Activated CD4-positive, CD25-positive, alpha-beta regulatory T cell treated with anti-CD3 and anti-CD28 coated beads, Interleukin-2, amount 50 U/mL, for 16 hours (primary cell): ENCODE measurements around the gene EDAR.
A peak's percentile ranks its signal among the peaks of the same experiment; 100 is the strongest.

Source experiments
- DNase-seq: peaks from one replicate; pipeline ENCODE4 v3.0.0-alpha.2; 2020; ENCODE audit warnings: low read depth, low spot score

Gene EDAR

GRCh38 chr2:108988796-108989713 is at the start of gene EDAR:
Gene EDAR, minus strand, starts transcription at chr2:108989220. Its CDS starts 58,206 bp downstream, at chr2:108931014.
- no peak for DNase-seq

GRCh38 chr2:109033171-109033570 is 44.2 kb upstream of the EDAR start:
- no peak for DNase-seq

DNA sequence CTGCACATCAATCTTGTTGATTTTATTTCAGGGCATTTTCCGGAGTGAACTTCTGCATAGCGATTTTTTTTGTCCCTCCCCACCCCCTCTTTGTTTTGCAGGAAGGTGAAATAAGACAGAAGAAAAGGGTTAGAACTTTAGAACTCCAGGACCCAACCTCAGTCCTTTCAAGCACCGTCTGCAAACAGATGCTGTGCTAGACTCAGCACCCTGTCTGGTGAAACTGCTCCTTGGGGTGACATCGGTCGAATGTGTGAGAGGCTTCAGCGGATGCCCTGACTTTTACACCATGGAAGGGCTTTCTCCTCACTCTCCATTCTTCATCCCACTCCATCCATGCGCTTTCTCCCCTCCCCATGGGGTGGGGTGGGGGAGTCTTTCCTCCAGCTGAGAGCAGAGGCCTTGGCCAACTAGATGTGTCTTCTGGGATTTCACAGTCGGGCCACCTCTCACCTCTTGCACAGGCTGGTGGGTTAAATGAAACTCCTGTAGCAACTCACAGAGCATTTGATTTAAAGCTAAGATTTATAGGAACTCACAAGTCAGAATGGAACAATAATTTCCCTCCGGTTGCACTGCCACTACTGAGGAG is 43.3 kb upstream of the EDAR start:
- DNase-seq, result peak; percentile 9

DNA sequence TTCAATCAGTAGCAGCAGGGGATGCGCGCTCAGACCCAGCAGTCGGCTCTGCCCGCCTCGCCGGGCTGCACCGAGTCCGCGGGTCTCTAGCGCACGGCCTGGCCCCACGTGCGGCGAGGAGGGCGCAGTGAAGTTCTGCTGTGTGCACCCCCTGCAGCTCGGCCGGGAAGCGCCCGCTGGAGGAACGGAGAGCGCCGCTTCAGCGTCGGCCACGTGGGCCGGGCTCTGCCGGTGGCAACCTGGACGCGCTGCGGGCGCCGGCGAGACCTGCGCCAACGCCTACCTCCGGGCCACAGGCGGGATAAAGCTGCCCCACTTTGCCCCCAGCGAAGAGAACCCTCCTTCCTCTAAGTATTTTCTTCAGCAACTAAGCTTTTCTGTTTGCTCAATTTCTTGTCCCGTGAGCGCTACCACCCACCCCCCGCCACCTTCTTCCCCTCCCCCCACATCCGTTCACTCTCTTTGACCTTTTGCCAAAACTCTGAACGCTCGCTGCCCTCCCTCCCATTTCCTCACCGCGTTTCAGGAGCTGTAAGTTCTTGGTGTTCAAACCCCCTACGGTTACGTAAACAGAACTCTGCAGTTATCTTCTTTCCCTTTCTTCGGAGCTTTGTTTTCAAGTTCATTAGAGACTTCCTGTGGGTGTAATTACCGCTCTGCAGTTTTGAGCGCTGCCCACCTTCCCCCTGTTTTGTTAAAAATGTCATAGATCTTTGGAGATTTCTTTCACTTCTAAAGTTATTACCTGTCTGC is 42.6 kb upstream of the EDAR start:
- peak; percentile 41 for DNase-seq

DNA sequence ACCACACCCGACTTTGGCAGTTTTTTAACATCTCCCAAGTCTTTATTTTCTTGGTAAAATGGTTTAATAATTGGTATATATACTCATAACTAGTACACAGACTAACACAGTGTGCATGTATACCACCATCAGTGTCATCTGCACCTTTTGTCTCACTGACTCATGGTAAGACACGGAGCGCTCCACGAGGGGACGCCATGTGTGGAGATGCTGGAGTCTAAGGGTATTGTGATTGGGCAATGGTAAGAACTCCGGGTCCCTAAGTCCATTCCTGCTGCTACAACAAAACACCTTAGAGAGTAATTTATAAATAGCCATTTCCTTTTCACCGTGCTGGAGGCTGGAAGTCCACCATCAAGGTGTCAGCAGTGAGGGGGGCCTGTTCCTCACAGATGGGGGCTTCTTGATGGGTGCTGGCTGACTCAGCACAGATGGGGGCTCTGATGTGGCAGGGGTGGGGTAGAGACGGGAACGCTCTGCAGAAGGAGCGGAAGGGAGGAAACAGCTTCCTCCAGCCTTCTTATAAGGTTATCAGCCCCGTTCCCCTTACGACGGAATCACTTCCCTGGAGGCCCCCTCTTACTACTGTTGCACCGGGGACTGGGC is 42.0 kb upstream of the EDAR start:
- DNase-seq, result no peak

DNA sequence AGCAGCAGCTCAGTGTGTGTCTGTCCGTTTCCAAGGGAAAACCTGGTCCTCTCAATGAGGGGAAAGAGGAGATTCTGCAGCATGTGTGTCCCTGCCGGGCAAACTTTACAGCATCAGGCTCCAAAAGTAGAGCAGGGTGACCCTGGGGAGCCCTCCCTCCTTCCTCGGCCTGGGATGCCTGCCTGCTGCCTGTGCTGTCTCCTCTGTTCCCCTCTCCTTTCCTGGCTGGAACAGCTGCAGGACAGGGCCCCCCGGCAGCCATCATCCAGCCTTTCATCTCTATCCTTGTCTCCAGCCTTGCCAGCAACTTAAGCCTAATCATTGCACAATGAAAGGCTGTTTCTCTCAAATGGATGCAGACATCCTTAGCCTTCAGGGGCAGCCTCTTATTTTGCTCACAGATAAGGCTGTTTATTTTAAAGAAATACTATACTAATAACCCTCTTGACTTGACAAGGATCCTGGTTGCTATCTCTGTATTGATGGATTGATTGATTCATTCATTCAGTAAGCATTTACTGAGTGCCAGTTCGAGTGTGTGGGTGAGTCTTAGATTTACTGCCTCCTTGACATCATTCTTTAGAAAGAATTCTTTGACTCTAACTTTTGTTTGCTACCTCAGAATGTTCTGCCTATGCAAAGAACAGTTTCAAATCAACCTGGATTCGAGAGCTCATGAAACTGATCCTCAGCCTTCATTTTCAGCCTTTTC is 40.6 kb upstream of the EDAR start:
- no peak for DNase-seq

DNA sequence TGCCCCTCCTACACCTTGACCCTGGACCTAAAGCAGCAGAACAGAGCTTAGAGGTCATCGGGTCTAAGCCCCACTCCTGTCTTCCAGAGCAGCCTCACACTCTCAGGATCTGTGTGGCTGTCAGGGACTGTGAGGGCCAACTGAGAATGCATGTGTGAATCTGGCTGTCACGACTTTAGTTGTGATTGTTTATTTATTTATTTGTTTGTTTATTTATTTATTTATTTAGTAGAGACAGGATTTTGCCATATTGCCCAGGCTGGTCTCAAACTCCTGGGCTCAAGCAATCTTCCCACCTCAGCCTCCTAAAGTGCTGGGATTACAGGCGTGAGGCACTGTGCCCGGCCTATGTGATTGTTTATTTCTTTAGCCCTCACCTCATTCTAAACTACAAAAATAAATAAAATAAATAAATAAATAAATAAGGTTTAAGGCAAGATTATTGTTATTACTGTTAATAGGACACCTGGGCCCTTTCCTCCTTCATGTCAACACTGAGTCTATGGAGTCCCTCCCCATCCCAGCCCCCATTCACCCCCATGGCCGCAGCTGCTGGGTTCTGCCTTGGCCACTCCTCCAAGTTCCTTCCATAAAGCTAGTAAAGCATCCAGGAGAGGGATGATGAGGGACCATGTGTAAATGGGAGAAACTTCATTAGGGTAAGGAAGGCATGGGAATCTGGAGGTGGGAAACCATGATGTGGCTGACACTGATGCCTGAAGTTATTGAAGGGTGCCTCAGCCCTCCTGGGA is 39.9 kb upstream of the EDAR start:
- DNase-seq, result no peak

- DNase-seq, result no peak
Measured at GRCh38 chr2:109028277-109028676, 39.3 kb upstream of the EDAR start.

DNA sequence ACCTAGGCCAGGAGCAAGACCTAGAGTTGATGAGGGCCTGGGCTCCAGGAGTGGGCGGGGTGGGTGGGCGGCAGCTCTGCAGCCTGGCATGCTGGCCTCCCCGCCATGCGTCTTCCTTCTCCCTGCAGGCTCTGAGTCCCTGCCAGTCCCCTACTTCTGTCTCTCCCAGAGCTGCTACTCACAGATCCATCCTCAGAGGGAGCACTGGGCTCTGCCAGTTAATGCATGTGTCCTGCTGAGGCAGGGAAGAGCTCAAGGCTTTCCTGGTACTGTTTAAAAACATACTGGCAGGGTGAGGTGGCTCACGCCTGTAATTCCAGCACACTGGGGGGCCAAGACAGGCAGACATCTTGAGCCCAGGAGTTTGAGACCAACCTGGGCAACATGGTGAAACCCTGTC is 38.7 kb upstream of the EDAR start:
- DNase-seq, result no peak

DNA sequence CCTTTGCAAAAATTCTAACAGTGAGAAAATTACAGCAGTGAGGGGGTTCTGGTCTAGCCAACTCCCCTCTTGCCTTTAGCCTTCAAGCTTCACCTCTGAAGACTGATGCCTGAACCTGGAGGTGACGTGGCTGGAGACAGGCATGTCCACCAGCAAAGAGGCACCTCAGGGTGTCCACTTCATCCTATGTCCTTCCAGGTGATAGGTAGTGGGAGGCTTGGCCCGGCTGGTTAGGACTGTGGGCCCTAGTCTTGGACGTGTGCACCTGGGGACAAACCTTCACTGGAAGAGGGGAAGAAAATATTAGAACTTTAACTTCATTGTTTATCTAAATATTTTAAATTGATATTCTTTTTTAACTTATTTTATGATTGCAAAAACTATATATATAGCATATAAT is 35.5 kb upstream of the EDAR start:
- DNase-seq, result no peak

DNA sequence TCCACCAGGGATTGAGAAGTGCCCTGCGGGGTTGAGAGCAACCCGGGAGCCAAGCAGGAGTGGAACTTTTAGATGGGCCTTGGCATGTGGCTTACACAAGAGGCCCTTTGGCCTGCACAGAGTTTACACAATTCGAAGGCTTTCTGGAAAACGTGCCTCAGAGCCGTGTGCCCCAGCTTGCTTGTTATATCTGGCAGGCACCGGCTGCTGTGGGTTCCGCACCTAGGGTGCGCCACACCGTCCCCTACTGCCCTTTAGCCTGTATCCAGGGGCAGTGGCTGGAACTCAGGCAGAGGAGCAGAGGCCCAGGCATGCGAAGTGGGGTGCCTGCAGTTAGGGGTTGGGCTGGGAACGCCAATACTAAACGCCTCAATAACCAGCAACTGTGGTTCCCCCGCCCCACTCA is 32.9 kb upstream of the EDAR start:
- DNase-seq, result no peak

DNA sequence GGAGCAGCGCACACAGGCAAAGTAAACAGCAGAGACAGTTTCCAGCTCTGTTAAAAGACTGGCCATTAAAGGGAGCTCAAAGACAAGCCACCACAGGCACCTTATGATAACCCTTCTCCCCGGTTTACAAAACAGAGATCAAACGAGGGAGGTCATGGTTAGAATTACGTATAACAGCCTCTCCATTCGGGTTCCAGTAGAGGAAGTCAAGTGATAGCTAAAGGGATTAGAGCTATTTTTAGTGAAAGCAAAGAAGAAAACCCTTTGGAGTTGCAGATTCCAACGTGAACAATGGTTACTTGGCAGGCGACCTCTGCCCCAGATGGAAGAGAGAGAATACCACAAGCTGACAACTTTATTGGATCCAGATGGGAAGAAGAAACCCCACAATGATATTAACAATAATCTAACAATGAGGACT is 31.2 kb upstream of the EDAR start:
- no peak for DNase-seq

GRCh38 chr2:109018452-109018851 is 29.4 kb upstream of the EDAR start:
- no peak for DNase-seq

DNA sequence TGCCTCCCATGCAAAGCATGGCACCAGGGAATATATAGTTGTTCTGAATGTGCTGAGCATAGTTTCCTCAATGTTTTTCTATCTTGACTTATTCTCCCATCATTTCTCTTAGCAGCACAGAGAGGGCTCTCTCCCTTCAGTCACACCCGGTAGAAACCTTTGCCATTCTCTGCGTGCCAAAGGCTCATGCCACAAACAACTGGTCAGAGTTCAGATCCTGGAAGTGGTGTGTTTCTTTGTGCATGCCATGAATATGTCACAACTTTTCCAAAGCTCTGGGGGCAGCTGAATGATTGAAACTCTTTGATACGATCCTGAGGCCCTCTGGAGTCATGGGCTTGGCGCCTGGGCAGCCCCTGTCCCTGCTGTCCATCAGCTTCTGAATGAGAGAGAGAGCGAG is 28.0 kb upstream of the EDAR start:
- no peak for DNase-seq

DNA sequence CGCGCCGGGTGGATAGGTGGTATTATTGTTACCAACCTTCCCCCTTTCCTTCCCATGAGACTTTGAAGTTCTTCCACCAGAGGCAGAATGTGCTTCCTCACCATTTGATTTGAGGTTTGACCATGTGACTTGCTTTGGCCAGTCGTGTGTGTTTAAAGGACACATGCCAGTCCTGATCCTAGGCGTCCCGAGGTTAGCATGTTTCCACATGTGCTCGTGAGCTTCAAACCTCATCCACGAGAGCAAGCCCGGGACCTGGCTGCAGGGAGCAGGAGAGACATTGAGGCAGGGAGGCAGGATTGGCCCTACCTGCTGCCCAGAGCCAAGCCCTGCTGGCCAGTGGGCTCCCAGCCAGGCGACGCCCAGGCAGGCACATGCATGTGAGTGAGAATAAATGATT is 27.4 kb upstream of the EDAR start:
- DNase-seq, result no peak

DNA sequence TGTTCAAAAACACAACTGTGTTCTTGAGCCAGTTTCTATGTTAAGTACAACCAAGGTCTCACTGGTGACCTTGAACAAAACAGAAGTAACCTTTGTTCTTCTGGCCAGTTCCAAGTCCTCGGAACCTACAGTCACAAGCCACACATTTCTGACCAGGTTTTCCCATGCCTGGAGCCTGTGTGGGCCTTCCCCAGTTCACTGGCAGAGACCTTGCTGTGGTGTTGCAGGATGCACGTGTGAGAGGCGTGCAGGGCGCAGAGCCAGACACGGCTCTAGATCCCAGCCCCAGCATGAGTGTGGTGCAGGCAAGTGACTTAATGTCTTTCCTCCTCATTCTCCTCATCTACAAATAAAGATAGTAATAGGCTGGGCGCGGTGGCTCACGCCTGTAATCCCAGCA is 25.5 kb upstream of the EDAR start:
- no peak for DNase-seq

GRCh38 chr2:109013051-109013450 is 24.0 kb upstream of the EDAR start:
- no peak for DNase-seq

DNA sequence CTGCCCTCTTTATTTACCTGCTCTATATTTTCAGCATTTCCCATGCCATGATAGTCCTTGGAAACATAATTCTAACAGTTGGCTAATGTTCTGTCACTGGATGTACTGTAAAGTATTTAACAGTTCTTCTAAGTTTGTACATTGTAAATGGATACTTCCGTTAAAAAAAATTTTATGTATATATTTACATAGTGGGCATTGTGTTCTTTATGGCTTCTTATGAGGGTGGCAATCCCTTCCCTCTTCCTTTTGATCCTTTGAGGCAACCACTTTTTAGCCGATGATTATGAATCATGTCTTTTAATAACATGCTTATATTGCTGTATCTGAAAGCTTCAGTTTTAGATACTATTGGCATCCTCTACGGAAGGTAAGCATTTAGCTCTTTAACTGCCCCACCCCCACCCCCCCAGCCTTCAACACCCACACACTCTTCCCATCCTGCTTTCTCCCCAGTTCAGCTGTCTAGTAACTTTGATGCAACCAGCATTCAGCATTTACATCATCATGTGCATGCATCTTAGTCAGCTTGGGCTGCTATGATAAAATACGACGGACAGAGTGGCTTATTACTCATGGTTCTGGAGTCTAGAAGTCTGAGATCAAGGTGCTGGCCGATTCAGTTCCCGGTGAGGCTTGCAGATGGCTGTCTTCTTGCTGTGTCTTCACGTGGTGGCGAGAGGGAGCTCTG is 21.0 kb upstream of the EDAR start:
- no peak for DNase-seq

DNA sequence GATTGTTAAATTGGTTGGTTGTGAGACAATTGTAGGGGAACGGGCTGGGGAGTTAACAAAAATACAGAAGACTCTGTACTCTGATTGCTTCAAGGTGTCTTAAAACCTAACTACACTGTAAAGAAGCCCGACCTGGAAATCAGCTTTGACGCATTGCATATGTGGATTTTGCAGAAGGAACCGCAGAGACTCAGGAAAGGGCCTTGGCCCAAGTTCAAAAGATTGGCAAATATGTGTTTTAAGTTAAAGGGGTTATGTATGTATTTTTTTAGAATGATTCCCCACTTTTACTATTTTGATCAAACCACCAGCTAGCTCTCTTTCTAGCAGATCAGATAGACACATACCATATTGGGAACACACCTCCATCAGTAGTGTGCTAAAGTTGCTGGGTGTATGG is 18.0 kb upstream of the EDAR start:
- no peak for DNase-seq

DNA sequence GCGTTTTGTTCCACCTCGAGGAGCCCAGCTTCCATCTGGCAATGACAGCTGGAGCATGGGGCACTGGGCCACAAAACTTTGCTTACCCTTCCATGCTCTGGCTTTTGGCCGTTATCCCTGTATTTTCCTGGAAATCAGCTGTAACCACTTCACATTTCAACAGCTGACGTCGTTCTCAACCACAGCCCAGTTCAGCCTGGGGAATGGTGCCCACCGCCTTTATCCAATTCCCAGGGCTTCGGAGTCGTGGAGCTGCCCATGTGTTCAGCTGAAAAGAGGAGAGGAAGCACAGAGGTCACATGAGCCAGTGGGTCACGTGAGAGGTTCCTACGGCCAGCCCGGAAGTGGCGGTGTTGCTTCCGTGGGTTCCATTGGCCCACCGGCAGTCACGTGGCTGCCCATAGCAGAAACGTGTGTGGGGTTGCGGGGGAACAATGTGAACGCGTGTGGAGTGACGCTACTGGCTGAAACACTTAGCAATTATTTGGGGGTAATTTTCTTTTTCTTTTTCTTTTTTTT is 16.7 kb upstream of the EDAR start:
- no peak for DNase-seq
